NCI-H1048 (cell line): ENCODE measurements around the gene ONECUT2.
"Not testable (repeated sequence)": the region's sequence is repeated elsewhere in the genome, so short reads cannot be mapped to it uniquely, and the experiment has no call there.

Experiments
- DNase-seq: peaks from one replicate; lab custom pipeline; 2025; lab: John Stamatoyannopoulos, UW

The ONECUT2 gene

GRCh38 chr18:57446322-57446721, 11.1 kb downstream of the ONECUT2 start:
- DNase-seq, result no peak

DNA sequence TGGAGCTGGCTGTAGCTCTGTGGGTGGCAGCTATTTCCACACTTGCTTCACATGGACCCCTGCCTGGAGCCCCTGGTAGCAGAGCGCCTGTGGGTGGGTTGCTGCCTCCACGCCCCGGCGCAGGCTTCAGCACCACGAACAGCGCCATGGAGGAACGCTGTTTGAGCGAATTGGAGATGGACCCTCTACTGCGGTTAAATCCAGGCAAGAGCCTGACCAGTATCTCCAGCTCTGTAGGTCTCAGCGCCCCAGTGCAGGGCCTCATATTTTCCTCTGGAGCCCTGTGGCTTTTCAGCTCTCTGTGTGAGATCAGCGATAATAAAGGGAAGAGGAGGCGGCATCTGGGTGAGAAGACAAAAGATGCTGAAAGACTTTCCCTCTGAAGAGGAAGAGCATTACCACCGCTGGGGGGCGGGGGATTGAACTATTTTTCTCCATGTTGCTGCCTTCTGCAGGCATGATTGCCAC, 12.0 kb downstream of the ONECUT2 start:
- no peak for DNase-seq

GRCh38 chr18:57455576-57456129, 20.5 kb downstream of the ONECUT2 start:
- no peak for DNase-seq

- no peak for DNase-seq
These were observed 26.6 kb downstream of the ONECUT2 start for GRCh38 chr18:57461652-57462269.

- DNase-seq, result no peak
These were observed 31.1 kb downstream of the ONECUT2 start for GRCh38 chr18:57466307-57466706.

- no peak for DNase-seq
These were observed 31.7 kb downstream of the ONECUT2 start for GRCh38 chr18:57466745-57467409.

DNA sequence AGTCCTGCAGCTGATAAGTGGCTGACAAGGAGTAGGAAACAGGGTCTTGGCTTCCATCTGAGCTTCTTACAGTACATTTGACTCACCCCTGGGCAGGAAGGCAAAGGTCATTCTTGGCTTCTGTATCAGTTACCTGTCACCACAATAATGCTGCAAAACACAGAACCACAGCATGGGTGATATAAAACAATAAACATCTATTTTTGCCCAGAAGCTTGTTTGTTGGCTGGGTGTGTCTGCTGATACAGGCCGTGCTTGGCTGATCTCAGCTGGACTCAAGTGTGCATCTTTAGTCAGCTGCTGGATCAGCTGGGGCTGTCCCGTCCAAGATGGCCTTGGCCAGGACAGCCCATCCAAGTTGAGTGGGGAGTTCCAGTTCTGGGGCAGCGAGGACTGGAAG, 34.7 kb downstream of the ONECUT2 start:
- DNase-seq, result no peak

- DNase-seq, result no peak
These were observed 40.2 kb downstream of the ONECUT2 start for GRCh38 chr18:57475408-57475807.

DNA sequence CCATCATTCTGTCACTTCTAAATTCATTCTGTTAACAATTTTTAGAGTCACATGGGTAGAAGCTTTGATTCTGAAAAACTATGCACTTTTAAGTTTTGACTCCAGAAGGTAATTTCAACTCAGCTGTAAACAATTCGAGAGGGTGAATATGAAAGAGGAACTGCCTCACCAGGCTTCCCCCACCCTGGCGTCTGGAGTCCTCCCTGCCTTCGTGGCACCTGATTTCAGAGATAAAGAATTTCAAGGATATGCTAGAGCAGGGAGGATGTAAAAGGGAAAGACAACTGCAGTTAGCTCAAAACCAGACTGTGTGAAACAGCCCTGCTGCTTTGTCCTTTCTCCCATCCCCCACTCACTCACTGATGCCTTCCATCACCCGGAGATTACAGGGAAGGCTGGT, 40.7 kb downstream of the ONECUT2 start:
- no peak for DNase-seq

DNA sequence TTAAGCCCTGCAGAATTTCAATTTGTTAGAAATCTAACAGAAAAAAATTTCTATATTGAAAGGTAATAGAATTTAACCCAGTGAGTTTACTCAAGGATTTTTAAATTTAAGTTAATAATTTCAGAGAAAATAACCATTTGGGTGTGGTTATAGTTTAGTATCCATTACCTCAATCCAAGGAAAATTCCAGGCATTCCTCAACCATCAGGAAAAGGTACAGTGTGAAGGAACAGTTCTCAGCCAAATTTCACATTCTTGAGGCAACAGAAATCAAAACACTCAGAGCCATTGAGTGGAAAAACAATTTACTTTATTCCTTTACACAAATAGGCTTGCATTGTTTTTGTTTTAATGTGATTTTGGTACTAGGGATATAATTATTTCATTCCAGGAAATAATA, 45.6 kb downstream of the ONECUT2 start:
- DNase-seq, result no peak

DNA sequence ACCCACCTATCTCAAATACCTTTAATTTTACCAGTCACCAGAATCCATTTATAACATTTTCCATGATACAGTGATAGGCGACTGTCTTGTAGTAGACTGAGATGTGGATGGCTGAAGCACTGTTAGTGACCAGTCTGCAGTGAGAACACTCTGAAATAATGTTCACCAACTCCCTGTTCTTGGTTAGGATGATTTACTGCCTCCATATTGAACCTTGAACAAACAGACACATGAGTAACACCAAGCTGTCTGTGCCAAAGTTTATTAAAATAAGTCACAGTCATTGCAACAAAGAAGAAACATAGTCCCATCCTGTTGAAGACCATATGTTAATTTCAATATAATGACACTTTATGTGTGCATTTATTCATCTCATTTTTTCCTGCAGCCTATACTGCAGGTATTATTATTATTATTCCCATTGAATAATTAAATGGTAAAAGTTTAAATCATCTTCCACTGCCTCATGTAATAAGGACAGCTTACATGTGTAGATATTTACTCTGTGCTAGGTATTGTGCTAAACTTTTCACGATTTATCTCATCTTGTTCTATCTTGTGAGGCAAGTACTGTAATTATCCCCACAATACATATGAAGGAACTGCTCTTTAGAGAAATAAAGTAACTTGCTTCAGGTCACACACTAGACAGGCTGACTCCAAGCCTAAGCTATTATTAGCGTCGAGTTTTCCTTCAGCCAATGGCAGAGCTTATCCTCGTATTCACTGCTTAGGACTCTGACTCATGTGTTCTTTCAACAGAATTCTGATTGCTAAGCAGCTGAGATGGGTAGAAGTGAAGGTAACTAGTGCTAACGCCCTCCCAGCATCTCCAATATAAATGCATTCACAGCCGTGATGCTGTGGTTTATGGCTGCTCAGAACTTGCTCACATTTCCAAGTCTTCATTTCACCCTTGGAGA, 62.5 kb downstream of the ONECUT2 start:
- DNase-seq, result no peak

DNA sequence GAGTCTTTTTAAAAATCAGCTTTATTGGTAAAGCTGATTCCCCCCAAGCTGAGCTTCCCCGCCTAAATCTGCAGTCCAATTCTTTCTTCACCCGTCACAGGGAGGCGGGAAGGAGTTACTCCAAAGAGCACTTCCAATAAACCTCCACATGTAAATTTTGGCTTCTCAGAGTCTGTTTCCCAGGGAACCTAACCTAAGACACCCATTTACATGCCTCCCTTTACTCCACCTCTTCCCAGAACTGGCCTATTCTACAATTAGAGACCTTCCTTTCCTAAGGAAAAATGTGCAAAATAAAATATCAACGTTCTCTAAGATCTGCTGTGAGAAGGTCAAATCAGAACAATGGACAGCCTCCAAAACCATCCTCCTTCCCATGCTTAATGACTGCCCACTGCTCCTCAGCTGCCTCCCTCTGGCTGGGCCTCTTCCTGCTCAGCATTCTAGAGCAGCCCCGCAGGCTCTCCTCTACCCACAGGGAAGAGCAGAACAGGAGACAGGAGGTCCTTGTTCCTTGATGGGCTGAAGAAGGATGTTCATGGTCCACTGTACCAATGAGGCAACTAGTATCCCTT, 63.6 kb downstream of the ONECUT2 start:
- DNase-seq, result no peak

DNA sequence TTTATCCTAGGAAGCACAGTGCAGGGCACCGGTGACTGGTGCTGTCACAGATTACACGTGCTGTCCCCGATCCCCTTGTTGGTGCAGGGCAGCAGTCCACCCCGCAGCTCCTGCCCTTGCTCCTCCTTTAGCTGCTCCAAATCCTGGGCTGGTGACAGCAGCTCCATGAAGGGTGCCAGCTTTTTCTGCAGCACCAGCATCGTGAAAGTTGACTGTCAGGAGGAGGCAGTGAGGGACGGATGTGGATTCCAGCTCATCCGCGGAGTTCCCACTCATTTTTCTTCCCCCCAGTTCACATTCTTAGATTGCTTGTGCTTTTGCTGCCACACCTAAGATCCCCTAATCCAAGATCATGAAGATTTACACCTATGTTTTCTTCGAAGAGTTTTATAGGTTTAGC, 67.5 kb downstream of the ONECUT2 start:
- DNase-seq, result no peak

DNA sequence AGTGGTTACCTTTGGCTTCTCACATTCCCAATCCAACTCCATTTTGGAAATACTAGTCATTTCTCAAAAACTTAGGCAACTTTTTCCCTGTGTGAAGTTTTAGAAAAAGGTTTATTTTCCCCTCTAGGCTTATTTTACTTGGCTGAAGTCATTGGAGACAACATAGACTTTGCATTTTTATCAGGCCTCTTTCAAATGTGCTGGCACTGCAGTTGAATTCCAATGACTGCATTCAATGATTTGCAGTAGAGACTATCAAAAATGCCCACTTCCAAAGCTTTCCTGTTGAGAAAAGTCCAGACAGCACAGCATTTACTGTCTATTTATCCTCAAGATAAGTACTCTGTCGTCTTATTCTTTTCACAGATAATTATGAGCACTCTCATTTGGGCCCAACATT, 70.1 kb downstream of the ONECUT2 start:
- no peak for DNase-seq

DNA sequence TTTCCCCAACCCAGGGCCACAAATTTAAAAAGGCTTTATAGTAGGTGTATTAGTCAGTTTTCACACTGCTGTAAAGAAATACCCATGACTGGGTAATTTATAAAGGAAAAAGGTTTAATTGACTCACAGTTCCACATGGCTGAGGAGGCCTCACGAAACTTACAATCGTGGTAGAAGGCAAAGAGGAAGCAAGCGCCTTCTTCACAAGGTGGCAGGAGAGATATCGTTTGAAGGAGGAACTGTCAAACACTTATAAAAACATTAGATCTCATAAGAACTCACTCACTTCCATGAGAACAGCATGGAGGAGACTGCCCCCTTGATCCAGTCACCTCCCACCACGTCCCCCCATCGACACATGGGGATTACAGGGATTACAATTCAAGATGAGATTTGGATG, 80.9 kb downstream of the ONECUT2 start:
- DNase-seq, result no peak

- no peak for DNase-seq
These were observed 83.4 kb downstream of the ONECUT2 start for GRCh38 chr18:57518533-57518932.

DNA sequence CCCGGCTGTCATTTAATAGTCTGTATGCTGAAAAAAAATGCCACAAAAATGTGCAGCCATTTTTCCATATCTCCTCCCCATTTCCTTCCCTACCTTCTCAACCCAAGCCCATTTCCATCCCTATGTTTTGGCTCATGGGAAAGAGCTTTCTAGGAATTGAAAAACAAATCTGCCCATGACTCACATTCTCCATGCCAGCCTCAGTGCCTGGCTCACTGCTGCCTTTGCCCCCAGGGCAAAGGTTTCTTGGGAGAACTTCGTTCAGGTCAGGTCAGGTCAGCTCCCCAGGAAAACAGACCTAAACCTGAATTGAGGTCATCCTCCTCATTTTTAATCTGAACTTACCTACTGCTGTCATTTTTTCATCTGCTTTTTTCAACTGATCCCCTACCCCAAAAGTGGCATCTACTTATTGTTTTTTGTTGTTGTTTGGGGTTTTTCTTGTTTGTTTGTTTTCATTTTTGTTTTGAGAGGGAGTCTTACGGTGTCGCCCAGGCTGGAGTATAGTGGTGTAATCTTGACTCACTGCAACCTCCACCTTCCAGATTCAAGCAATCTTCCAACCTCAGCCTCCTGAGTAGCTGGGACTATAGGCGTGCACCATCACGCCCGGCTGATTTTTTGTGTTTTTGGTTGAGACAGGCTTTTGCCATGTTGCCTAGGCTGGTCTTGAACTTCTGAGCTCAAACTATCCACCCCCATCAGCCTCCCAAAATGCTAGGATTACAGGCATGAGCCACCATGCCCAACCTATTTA, 84.7 kb downstream of the ONECUT2 start:
- no peak for DNase-seq

DNA sequence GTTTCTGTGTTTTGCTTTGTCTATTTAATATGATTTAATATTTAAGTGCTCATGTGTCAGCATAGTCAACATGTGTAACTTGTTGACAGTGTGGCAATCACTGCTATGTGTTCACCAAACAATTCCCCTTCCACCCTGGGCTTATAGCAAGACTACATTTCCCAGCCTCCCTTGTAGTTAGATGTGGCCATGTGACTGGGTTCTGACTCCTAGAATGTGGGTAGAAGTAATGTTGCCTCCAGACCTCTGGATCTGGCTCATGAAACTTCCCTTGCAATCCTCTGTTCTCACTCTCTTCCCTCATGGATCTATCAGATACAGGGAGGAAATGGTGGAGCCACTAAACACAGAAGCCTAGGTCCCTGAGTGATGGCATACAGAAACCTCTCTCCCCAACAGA, 87.2 kb downstream of the ONECUT2 start:
- DNase-seq, result not testable (repeated sequence)

GRCh38 chr18:57523171-57523956, 88.2 kb downstream of the ONECUT2 start:
- DNase-seq, result no peak

GRCh38 chr18:57527556-57528229, 92.5 kb downstream of the ONECUT2 start:
- no peak for DNase-seq
